GM20000 (cell line): ENCODE results near the gene ROCK1.

Experiments used
- DNase-seq: peaks from one replicate; pipeline ENCODE4 v3.0.0; 2012; ENCODE audit warnings: low spot score
- CTCF ChIP-seq: IDR thresholded peaks from 2 replicates; pipeline ENCODE4 v1.5.1; 2012; ENCODE audit warnings: mild to moderate bottlenecking, control low read depth; ENCODE audit errors: extremely low read depth, missing control alignments

ROCK1 gene

GRCh38 chr18:21012308-21012707 lies 99.3 kb downstream of the ROCK1 start:
- no peak for TF ChIP-seq CTCF
- no peak for DNase-seq

GRCh38 chr18:21004726-21005125 lies 106.9 kb downstream of the ROCK1 start:
- no peak for DNase-seq
- no peak for TF ChIP-seq CTCF

GRCh38 chr18:21000667-21001066 lies 110.9 kb downstream of the ROCK1 start:
- no peak for TF ChIP-seq CTCF
- DNase-seq, result no peak

- TF ChIP-seq CTCF, result no peak
- no peak for DNase-seq
These were observed 114.2 kb downstream of the ROCK1 start for GRCh38 chr18:20997371-20997770.

GRCh38 chr18:20996418-20996817 lies 115.2 kb downstream of the ROCK1 start:
- no peak for DNase-seq
- TF ChIP-seq CTCF, result no peak

- TF ChIP-seq CTCF, result no peak
- DNase-seq, result no peak
These were observed 122.9 kb downstream of the ROCK1 start for GRCh38 chr18:20988726-20989125.

- DNase-seq, result no peak
- no peak for TF ChIP-seq CTCF
These were observed 136.5 kb downstream of the ROCK1 start for GRCh38 chr18:20975077-20975476.
